NCI-H2029 treated with DMSO at 0.1 percent for 48 hours (cell line): ENCODE results near the gene SIRPG.
"Not testable (repeated sequence)": the region's sequence is repeated elsewhere in the genome, so short reads cannot be mapped to it uniquely, and the experiment has no call there.

Experiments used
- DNase-seq: peaks from one replicate; lab custom pipeline; 2025; lab: John Stamatoyannopoulos, UW

Gene SIRPG

GRCh38 chr20:1635291-1635979 is 22.1 kb downstream of the SIRPG start:
- no peak for DNase-seq

DNA sequence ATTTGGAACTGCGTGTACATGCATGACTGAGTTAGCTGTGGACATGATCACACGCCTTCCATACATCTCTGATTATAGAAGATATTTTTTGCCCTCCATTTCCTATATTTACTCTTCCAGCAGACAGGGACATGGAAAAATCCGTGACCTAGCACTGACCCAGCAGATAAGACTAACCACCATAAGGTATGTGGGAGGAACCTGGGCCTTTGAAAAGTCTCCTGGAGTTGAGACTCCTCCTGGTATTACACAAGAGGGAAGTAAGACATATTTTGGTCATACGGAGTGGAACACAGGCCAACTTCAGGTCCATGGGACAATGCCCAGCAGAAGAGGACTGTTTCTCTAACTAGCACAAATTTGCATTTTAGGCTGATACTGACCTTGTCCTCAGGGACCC is 24.0 kb downstream of the SIRPG start:
- no peak for DNase-seq

DNA sequence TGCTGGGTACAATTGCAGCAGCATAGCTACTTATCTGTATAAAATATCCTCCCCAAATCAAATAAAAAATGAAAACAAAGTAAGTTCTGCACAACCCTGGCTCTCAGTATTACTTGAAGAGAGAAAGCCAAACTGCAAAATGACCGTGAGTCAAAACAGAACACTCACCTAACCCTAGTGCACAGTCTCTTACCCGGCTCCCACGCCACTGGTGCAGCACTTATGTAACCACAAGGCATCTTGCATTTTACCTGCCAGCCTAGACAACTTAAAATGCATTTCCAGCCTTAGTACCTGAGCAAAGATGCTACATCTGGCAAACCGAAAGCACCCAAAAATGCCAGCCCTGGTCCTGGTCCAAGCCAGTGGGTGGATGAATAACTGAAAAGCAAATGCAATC is 25.4 kb downstream of the SIRPG start:
- DNase-seq, result no peak

- no peak for DNase-seq
Observed at GRCh38 chr20:1631309-1632151, 26.0 kb downstream of the SIRPG start.

DNA sequence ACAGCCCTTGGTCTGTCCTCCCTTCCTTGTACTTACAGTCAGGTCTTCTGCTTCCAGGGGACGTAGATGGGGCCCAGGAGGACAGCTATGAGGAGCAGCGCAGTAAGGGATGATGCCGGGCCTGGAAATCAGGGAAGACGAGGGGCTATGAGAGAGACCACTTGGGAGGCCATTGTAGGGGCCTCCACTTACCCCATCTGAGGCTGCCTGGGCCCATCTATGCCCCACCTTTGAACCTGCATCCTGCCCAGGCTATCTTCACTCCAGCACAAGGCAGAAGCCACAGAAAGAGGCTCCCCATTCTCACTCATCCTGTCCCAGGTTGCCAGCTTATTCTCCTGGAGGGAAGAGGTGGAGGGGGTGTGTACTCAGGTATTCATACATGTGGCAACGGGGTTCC is 27.4 kb downstream of the SIRPG start:
- DNase-seq, result no peak

DNA sequence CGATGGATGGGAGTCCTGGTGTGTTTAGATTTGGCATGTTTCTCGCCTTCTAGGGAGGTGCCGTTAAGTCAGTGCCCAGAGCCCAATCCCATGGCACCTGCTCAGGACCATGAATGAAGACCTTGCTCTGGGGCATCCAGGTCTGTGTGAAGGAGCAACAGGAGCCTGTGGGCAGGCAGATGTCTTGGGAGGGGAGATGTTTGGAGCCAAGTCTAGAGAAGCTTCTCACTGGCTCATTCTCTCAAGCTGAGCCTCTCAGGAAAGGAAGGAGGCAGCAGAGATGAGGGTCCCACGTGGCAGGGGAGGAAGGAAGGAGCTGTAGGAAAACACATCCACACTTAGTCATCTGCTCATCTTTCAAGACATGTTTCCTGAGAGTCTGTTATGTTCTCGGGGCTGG is 28.3 kb downstream of the SIRPG start:
- DNase-seq, result no peak

DNA sequence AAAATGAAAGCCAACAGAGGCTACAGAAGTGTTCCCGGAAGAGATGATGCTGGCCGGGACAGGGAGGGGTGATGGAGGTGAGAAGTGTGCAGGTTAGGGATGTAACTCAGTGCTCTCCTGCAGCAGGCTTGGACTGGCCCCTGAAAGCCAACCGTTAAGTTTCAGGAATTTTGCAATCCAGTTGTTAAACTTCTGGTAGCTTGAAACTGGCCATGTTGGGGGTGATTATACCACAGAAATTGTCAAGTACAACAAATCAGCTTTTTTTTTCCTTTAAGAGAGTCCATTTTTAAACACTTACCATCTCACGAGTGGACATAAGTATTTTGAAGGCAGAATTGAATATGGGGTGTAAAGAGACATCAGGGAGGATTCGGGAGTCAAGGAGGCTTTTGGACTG is 29.0 kb downstream of the SIRPG start:
- DNase-seq, result no peak

DNA sequence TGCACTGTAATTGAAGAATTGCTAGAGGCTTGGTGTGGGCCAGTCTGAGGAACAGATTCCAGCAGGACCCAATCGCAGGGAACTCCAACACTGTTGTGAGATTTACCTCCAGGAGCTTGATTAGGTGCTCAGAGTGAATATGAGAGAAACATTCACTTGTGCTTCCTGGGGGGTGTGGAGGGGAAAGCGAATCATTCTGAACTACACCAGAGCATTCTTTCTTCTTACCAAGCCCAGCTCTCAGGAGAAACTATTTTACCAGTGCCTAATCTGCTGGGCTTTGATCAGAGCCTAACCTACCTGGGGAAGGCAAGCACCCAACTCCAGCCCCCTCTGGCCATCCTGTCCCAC is 30.4 kb downstream of the SIRPG start:
- DNase-seq, result no peak

GRCh38 chr20:1626528-1627199 is 30.9 kb downstream of the SIRPG start:
- DNase-seq, result no peak

DNA sequence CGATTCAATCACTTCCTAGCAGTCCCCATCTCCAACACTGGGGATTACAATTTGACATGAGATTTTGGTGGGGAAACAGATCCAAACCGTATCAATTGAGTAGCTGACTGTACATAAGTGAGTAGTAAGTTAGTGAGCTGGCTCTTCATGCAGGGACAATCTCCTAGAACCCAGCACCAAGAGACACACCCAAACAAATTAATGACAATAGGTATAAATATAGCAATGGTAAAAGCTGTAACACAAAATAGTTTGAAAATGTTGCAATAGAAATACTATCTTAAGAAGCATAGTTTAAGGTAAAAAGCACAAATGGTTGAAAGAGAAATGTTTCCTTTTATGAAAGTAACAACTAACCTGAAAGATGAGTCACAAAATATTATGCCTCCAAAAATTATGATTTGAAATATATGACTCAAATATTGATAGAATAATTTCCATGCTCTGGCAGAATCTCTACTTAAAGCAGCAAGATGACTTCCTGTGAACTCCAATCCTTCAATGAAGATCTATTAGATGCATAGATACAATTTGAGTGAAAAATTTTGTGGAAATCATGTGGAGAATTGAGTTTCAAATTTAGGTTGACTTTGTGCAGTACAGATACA is 32.4 kb downstream of the SIRPG start:
- DNase-seq, result no peak

DNA sequence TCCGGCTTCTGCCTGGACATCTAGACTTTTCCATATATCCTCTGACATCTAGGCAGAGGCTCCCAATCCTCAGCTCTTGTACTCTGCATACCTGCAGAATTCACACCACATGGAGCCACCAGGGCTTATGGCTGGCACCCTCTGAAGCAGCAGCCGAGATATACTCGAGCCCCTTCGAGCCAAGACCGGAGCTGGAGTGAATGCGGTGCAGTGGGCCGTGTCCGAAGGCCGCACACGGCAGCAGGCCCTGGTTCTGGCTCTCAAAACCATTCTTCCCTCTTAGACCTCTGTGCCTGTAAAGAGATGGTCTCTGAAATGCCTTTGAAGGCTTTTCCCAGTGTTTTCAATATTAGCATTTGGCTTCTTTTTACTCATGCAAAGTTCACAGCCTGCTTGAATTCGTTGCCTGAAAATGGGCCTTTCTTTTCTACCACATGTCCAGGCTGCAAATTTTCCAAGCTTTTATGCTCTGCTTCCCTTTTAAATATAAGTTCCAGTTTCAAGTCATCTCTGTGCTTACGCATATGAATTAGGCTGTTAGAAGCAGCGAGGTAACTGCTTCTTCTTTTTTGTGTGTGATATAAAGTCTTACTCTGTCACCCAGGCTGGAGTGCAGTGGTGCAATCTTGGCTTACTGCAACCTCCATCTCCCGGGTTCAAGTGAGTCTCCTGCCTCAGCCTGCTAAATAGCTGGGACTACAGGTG is 33.9 kb downstream of the SIRPG start:
- DNase-seq, result no peak

DNA sequence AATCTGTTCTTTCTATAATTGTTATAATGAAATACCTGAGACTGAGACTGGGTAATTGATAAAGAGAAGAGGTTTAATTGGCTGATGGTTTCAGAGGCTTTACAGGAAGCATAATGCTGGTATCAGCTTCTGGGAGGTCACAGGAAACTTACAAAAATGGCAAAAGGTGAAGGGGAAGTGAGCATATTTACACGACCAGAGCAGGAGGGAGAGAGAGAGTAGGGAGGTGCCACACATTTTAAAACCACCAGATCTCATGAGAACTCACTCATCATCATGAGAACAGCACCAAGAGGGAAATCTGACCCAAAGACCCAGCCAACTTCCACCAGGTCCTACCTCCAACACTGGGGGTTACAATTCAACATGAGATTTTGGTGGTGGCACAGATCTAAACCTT is 35.1 kb downstream of the SIRPG start:
- DNase-seq, result no peak

- DNase-seq, result no peak
Observed at GRCh38 chr20:1621316-1621715, 36.3 kb downstream of the SIRPG start.

GRCh38 chr20:1619861-1620444 is 37.6 kb downstream of the SIRPG start, which contains the start of gene SIRPB1:
TSS of gene SIRPB1 (minus strand) at chr20:1620009. CDS start at chr20:1619944, 65 bp downstream.
- DNase-seq, result no peak

DNA sequence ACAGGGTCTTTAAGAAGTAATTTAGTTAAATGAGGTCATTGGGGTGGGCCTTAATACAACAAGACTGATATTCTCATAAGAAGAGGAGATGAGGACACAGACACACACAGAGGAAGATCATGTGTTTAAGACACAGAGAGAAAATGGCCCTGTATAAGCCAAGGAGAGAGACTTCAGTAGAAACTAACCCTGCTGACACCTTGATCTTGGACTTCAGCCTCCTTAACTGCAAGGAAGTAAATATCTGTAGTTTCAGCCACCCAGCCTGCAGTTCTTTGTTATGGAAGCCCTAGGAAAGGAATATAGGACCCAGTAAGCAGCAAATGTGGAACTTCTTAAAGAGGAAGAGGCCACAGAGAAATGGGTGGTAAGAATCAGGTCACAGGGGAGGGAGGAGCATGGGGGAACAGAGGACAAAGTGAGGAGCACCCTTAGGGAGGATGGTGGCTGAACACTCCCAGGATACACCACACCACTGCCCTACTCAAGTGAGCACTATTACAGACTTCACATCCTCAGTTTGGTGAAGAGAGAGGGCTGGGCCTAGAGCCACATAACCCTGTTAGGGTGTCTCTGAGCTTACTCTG is 38.5 kb downstream of the SIRPG start:
- no peak for DNase-seq

GRCh38 chr20:1618479-1618878 is 39.1 kb downstream of the SIRPG start:
- no peak for DNase-seq

GRCh38 chr20:1616858-1617434 is 40.6 kb downstream of the SIRPG start:
- DNase-seq, result no peak

DNA sequence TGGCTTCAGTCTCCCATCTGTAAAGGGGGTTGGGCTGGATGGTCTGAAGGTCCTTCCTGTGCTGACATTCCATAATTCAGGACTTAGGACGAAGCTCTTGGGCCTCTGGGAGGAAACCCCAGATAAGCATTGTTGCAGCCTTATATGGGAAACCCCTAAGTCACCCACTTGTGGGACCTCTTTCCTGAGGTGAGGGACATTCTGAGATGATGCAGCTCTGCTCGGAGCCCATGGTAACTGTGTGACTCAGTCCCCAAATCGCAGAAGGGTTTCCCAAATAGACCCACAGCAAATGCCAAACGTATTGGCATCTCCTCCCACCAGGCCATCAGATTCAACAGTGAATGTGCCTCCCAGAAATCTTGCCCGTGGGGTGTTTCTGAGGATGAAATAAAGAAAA is 47.2 kb downstream of the SIRPG start:
- not testable (repeated sequence) for DNase-seq

DNA sequence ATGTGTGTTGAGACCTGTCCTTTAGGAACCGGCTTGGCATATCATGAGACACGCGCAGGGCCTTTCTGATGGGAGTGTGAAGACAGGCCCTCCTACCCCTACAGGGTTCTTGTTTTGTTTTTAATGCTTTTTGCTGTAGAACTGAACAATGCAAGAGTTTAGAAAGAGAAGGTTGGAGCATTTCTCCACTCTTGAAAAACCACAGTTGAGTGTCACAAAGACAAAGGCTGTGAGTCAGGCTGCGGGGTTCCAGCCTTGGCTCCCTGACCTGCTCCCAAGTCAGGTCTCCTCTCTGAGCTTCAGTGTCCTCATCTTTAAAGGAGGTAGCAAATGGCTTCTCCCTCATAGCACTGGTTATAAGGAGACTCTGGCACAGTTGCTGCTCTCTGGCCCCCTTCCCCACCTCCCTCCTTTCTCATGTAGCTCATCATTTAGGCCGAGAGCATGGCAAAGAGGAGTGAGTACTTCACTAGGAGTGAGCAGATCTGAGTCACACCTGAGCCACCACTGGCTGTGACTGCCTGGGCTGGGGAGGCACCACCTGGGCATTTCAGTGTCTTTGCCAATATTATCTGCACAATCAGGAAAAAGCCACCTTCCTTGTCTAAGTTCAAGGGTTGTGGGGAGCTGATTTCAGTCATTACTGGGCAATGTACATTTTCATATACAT is 48.8 kb downstream of the SIRPG start:
- DNase-seq, result not testable (repeated sequence)

- DNase-seq, result no peak
Observed at GRCh38 chr20:1600736-1601135, 56.8 kb downstream of the SIRPG start.
